GM12865 (cell line): ENCODE results near the gene TEX38.

Source experiments
- DNase-seq: peaks from one replicate; pipeline ENCODE4 v3.0.0; 2010; ENCODE audit warnings: low read depth
- H3K4me3 ChIP-seq: 2 replicates; pipeline ENCODE4 v1.5.1; 2011; ENCODE audit warnings: mild to moderate bottlenecking, low read depth, low read length, control low read depth
- TF ChIP-seq, protein P1 (sequence below): IDR thresholded peaks from 2 replicates; pipeline ENCODE4 v1.5.1; 2011; ENCODE audit warnings: low read length, control low read depth, low read depth, inconsistent platforms; ENCODE audit not compliant: insufficient read depth; ENCODE audit errors: missing control alignments

The TEX38 gene

DNA sequence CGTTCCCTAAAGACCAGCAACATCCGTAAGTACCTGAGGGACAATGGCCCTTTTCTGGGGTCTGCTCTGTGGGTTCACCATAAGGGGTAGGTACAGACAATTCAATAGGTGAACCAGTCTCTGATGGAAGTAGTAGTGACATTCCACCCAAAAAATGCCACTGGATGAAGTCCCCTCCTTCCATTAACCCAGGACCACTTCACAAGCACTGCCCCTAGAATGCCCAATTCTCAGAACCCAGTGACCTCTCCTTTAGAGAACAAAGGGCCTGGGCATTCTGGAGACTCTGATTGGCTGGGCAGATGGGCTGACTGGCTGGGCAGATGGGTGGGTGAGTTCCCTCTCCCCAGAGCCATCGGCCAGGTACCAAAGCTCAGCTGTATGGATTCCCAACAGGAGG is at the start of gene TEX38:
TSS of gene TEX38 (plus strand) at position 301 of the 400 bp plus-strand sequence. CDS start at position 382, 81 bp downstream.
- DNase-seq, result no peak
- TF ChIP-seq, protein P1, sequence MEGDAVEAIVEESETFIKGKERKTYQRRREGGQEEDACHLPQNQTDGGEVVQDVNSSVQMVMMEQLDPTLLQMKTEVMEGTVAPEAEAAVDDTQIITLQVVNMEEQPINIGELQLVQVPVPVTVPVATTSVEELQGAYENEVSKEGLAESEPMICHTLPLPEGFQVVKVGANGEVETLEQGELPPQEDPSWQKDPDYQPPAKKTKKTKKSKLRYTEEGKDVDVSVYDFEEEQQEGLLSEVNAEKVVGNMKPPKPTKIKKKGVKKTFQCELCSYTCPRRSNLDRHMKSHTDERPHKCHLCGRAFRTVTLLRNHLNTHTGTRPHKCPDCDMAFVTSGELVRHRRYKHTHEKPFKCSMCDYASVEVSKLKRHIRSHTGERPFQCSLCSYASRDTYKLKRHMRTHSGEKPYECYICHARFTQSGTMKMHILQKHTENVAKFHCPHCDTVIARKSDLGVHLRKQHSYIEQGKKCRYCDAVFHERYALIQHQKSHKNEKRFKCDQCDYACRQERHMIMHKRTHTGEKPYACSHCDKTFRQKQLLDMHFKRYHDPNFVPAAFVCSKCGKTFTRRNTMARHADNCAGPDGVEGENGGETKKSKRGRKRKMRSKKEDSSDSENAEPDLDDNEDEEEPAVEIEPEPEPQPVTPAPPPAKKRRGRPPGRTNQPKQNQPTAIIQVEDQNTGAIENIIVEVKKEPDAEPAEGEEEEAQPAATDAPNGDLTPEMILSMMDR, result no peak

DNA sequence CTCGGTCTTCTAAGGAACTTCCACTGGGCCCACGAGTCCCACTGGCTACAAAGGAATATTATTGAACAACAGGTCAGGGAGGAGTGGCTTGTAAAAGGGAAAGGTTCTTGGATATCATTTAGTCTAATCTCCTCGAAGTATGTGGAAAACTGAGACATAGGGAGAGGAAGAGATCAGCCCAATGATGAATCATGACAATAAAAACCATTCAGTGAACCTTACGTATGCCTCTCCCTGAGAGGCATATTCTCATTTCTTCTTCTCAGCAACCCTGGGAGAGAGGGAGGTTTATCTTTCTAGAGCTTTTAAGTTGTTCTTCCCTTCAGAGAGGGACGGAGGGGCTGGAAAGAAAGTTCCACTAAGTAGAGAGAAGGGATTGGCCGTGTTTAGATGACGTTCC is 49.7 kb upstream of the TEX38 start:
- H3K4me3 ChIP-seq, result no peak overlapping the region
- no peak for DNase-seq
- TF ChIP-seq, protein P1, result no peak

More for the DNA sequence above, at the start of gene TEX38:
- no peak within 1 kb of the TSS for H3K4me3 ChIP-seq

DNA sequence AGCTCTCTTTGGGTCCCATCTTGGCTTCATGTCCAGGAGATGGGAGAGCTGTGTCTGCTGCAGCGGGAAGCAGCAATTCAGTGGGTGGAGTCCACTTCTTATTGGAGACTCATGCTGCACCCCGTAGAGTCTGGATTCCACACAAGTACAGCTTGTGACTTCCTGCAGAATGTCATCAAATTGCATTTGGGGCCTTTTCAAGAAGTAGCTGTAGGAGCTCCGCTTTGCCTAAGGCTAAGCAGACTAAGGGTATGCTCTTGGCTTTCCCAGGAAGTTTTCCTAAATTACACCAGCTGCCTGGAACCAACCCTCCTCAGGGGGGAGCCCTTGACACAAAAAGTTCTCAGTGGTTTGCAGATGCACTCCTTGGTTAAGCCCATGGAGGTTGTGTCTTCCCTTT is 49.3 kb upstream of the TEX38 start:
- no peak overlapping the region for H3K4me3 ChIP-seq
- TF ChIP-seq, protein P1, result peak; percentile 47
- no peak for DNase-seq

DNA sequence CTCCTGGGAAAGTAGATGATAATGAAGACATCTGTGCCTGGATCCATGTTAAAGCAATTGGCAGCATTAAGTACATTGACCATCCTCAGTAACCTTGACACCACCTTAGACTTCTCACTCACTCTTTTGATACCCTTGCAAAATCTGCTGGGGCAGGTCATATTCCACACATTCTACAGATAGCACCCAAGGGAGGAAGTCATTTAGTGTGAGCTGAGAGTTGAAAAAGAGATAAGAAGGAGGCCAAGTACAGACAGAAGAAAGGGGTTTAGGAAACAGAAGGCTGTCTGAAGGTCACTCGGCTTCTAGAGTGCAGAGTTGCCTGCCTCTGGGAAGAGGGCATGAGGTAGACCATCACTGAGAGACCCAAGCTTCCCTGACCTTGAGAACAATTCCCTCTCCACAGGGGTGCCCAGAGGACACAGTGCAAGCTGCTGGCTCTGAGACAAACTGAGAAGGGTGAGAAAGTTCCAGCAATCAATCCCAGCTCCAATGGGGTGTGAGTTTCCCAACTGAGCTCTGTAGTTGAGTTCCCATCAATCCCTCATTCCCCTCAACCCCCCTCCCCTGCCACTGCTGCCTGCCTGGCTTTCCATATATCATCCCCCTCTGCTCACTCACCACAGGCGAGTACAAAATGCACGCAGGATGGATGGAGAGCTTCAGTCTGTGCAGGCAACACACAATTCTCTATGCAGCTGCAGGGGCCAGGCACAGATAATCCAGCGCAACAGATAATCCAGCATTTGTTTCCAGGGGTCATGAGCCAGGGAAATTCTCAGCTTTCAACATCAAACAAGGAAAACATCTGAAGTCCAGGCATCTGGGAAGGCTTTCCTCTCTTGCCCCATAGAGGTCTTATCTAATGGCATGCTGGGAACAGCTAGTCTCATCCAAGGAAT is 47.7 kb upstream of the TEX38 start:
- no peak overlapping the region for H3K4me3 ChIP-seq
- DNase-seq, result no peak
- TF ChIP-seq, protein P1, result no peak

DNA sequence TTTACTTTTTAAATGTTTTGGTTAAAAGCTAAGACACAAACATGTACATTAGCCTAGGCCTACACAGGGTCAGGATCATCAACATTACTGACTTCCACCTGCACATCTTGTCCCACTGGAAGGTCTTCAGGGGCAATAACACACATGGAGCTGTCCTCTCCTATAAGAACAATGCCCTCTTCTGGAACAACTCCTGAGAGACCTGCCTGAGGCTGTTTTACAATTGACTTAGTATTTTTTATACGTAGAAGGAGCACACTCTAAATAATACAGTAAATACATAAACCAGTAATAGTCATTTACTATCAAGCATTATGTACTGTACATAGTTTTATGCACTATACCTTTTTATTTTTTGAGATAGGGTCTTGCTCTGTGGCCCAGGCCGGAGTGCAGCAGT is 40.9 kb upstream of the TEX38 start:
- no peak for DNase-seq
- TF ChIP-seq, protein P1, result no peak
- no peak overlapping the region for H3K4me3 ChIP-seq

DNA sequence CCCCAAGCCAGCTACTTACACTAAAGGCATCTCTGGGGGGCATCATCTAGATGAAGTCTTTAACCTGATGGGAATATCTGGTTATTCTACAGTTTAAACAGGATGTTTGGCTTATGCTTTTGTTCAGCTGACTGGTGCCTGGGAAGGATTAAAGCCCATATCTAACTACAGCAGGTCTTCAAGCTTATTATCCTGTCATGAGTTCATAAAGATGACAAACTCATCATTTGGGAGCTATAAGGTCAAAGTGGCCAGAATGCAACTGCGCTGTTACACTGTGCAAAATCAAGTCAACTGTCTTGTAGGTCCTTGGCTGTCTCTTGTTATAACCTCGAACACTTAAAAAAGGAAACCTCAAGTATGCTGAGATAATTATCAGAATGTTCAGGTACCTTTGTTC is 36.4 kb upstream of the TEX38 start:
- no peak overlapping the region for H3K4me3 ChIP-seq
- TF ChIP-seq, protein P1, result no peak
- no peak for DNase-seq
